ENCODE data around the gene HOXC10.

Gene HOXC10

DNA sequence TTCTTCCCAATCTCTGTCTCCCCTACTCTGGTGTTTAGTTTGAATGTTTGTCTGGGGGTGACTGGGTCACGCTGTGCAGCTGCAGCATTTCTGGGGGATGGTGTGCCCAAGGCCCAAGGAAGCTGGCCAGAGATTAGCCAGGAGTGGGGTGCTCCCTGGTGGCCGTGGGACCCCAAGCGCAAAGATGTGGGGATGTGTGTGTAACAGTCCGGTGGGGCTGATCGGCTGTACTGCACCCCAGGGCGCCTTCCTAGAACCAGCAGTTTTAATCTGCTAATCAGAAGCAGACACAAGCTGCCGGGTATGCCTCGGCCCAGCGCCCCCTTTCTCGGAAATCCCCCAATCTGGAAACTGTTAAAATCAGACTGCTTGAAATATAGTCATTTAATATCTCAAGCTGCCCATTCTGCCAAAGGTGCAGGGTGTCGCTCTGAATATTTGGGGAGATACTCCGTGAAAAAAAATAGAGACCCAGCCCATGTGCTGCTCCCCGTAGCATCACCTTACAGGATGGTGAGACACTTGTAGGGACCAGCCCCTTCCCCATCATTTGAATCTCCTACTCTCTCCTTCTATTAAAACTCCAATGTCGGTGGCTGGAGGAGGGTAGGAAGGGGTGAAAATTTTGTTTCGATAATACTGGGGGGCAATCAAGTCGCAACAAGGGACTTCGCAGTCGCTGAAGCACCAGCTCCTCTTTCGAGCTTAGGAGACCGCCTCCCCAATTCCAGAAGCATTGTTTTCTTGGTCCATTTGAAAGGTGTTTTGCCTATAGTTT lies 19.3 kb downstream of the HOXC10 start:
- no peak for DNase-seq (ENCODE audit: low read depth)

GRCh38 chr12:54004841-54005530 lies 20.0 kb downstream of the HOXC10 start:
- DNase-seq (ENCODE audit: low read depth) = no peak

GRCh38 chr12:54005531-54005852 lies 20.5 kb downstream of the HOXC10 start:
- DNase-seq (ENCODE audit: low read depth) = no peak

- peak; percentile 10 for DNase-seq (ENCODE audit: low read depth)
Measured at GRCh38 chr12:54005853-54006558, 21.1 kb downstream of the HOXC10 start.

GRCh38 chr12:54006559-54007220 lies 21.7 kb downstream of the HOXC10 start:
- DNase-seq (ENCODE audit: low read depth) = no peak

DNA sequence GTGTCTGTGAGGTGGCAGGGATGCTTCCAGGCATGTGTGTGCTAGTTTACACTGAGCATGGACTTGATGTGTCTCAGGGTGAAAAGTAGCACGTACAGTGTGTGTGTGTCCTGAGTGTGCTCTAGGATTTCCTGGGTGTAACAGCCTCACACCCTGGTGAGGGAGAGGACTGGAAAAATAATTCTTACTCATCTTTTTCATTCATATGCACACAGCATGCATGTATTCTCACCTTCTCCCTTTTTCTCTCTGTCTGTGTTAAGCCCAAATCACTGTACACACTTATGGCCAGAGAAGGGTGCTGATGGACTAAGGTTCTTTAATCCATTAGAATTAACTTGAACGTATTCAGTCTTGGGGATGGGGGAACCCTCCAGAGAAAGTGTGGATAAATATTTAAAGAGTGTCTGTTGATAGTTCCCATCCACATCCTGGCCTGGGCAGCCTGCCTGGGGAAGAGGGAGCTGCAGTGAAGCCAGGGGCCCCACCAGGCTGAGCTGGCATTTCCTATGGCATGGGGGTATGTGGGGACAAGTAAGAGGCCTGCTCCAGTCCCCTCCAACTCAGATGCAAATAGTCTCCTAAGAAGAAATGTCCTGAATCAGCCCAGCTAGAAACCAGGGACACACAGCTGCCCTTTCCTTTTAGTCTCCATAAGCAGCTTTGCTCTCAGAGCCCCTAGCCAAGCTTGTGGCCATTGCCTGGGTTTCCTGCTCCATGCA lies 22.8 kb downstream of the HOXC10 start:
- DNase-seq (ENCODE audit: low read depth) = no peak

GRCh38 chr12:54008260-54008552 lies 23.3 kb downstream of the HOXC10 start:
- no peak for DNase-seq (ENCODE audit: low read depth)

GRCh38 chr12:54009171-54010052 lies 24.5 kb downstream of the HOXC10 start:
- DNase-seq (ENCODE audit: low read depth) = no peak

GRCh38 chr12:54010053-54010971 lies 25.4 kb downstream of the HOXC10 start:
- no peak for DNase-seq (ENCODE audit: low read depth)

DNA sequence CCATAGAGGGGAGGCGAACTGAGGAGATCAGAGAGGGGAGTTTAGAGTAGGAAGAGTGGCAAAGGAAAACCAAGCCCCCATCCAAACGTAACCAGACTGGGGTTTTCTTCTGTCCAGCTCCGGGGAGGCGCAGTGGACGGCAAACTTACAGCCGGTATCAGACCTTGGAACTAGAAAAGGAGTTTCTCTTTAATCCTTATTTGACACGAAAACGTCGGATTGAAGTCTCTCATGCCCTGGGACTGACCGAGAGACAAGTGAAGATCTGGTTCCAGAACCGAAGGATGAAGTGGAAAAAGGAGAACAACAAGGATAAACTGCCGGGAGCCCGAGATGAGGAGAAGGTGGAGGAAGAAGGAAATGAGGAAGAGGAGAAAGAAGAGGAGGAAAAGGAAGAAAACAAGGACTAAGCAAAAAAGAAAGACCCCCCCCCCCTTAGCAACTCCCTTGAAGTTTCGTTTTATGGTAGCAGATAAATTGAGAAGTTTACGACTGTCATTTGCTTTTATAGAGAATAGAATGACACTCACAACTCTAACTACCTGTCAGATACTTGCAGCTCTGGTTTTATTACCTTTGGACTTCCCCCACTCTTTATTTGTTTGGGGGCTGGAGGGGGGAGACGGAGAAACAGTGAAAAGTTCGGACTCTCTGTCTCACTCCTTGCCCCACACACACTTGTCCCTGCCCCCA lies 26.2 kb downstream of the HOXC10 start:
- no peak for DNase-seq (ENCODE audit: low read depth)

DNA sequence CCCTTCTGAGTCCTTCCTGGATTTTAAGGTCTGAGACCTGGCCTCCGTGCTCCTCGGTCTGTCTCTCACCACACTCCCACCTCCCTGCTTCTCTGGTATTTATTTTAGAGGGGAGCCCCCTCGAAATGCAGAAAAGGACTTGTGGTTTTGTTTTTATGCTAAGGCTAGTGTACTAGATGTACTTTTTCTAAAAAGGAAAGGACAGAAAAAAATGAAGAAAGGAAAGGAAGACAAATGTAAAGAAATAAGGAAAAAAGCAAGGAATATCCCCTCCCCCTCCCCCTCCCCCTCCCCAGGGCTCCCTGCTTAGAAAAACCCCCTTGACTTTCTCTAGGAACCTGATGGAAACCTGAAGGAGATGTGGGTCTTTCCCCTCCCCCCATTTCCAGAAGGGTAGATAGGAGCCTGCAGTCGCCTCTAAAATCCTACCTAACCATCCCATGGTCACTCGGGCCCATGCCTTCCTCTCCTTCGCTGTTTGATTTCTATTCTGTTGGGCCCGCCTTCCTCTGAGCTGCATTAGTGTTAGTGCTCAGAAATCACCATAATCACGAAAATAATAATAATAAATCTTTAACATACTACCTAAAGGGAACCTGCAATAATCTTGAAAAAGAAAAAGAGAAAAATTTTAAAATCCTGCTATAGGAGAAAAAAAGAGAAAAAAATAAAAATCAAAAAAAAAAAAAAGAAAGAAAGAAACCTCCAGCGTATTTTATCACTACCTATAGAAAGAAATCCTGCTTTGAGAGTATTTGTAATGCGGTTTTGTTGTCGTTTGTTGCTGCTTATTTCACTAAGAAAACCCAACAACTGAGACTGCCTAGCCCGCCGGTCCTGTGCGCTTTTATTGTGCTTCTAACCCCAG lies 27.0 kb downstream of the HOXC10 start:
- no peak for DNase-seq (ENCODE audit: low read depth)

DNA sequence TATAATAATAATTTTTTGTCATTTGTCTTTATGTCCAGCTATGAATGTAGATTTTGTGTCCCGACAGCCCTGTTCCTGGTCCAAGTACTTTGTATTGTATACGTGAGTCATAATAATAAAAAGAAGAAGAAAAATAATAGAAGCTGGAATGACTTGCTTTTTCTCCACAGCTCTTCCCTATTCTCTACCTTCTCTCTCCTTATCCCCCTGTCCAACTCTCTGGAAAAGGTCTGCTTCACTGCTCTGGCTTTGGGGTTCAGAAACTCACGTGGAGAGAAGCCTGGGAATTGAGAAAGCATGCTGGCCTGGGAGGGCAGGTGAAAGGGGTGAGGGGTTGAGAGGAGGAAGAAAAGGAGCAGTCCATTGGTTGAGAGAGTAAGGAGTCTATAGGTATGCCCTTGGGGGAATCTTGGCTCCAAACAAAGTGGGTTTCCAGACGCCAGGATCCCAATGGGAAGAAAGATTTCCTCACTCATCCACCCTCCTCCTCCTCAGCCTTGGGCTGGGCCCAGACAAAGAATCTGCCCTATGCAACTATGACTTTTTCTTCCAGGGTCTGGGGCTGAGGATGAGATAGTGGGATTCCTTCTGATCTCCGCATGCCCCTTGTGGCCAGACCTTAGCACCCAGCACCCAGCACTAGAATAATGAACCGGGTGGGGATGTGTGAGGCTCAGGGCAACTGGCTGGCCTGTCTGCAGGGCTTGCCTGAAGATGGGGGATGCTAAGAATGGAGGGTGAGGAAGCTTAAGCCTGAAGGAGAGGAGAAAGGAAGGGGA lies 27.9 kb downstream of the HOXC10 start:
- DNase-seq (ENCODE audit: low read depth) = no peak

DNA sequence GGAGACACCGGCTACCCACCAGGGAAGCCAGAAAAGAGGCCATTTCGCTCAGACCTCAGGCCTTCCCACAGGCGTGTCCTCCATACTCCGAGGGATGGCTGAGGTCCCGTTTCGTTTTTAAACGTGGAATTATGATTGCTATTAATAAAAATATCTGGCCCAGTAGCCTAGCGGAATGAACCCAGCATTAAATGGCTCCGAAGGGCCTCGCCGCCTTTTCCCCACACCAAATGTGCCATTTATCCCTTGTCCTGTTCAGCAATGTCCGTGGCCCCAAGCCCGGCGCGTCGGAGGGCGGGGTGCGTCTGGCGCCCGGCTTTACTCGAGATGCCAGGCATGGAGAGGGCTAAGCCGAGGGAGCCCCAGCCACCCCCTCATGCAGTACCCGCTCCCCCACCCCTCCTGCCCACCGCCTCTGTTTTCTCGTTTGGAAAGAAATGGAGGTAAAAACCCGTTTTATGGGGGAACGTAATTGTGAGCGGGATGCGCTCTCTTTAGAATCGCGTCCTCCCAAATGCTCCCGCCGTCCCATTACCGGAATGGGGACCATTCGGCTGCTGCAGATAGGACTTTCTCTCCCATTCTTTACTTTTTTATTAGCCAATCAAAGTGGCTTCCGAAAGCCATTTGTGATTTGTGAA lies 29.6 kb downstream of the HOXC10 start:
- DNase-seq (ENCODE audit: low read depth) = no peak

DNA sequence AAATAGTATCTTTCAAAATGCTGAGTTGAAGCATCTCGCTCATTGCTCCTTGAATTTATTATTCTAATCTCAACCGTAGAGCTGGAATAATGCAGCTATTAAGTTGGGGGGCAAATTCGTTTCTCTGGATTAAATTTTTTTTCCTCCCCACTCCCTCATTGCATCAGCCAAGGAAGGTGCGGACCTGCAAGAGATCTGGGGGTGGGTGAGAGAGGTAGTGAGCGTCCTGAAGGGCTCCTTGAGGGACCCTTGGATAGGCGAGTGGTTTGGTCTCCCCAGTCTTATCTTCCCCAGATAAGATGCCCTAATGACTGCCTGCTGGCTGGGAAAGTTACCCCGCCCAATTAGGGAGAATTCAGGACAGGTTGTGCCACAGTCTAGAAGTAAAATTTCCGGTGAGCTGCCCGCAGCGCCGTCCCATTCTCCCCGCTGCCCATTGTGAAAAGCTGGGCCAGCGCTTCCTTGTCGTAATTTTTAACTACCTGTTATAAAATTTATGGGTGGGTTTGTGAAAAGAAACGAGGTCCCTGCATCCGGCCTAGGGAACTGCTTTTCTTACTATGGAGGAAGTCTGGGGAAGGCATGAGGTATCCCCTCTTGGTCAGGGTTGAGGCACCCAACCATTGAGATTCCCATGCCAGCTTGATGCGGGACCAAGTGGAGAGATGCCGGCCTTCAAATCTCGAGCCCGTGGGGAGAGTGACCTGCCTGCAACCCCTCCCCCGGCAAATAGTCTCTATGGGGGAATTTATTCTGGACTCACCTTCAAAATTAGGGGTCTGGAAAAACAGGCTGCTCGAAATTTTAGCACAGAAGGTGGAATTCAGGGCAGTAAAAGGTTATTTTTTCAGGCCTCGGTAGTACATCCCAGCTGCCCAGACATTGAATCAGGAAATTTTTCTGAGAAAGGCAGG lies 30.3 kb downstream of the HOXC10 start:
- no peak for DNase-seq (ENCODE audit: low read depth)

- no peak for DNase-seq (ENCODE audit: low read depth)
Measured at GRCh38 chr12:54016051-54016450, 31.1 kb downstream of the HOXC10 start.

DNA sequence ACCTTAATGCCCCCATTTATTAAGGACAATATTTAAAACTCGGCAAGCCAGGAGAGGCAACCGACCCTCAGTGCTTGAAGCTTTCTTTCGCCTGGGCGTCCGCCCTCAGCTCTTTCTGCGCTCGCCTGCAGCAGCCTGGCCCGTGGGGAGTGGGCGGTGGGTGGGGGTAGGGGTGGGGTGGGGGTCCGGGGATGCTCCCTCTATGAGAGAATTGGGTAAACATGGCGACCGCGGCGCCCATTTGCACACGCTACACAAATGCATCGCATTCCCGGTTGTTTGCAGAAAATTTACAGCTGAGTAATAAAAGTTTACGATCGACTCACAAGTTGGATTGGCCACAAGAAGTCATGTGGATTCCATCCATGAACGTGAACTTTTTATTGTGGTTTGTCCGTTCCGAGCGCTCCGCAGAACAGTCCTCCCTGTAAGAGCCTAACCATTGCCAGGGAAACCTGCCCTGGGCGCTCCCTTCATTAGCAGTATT lies 31.6 kb downstream of the HOXC10 start:
- no peak for DNase-seq (ENCODE audit: low read depth)

All from non-pigmented ciliary epithelial cell (primary cell).